Suprapubic skin (tissue), 4 donors: ENCODE data around the gene CEMIP2. TPM values are rescaled to one million over a fixed set of nuclear protein-coding genes. Genes with fewer than 3 reads are reported as not detected.

ENCODE experiments used
- DNase-seq, 2 donors: peaks; one replicate each; pipeline ENCODE4 v3.0.0-alpha.2; 2019; ENCODE audit warnings: low spot score in 2 of 2
- H3K27ac ChIP-seq: fragments of 200-600 bp; sonication (generic); one replicate; pipeline ENCODE4 v1.5.1; 2019
- H3K27me3 ChIP-seq: fragments of 200-600 bp; sonication (generic); one replicate; pipeline ENCODE4 v1.5.1; 2019
- H3K36me3 ChIP-seq: fragments of 200-600 bp; sonication (generic); one replicate; pipeline ENCODE4 v1.5.1; 2019
- H3K4me1 ChIP-seq: fragments of 200-600 bp; sonication (generic); one replicate; pipeline ENCODE4 v1.5.1; 2019
- H3K4me3 ChIP-seq: fragments of 200-600 bp; sonication (generic); one replicate; pipeline ENCODE4 v1.5.1; 2019; ENCODE audit warnings: mild to moderate bottlenecking
- H3K9me3 ChIP-seq: fragments of 200-600 bp; sonication (generic); one replicate; pipeline ENCODE4 v1.5.1; 2019
- CTCF ChIP-seq, 2 donors: fragments of 200-600 bp in 1 of 2; fragments of 450-650 bp in 1 of 2; sonication (generic) in 1 of 2; IDR thresholded peaks; one replicate each; pipeline ENCODE4 v1.5.1; 2016 to 2019; ENCODE audit warnings: antibody characterized with exemption in 2 of 2, mild to moderate bottlenecking in 1 of 2, moderate library complexity in 1 of 2
- EP300 ChIP-seq: sonication (generic); formaldehyde crosslinking; IDR thresholded peaks from one replicate; pipeline ENCODE4 v1.6.1; 2017; ENCODE audit warnings: antibody characterized with exemption
- POLR2A ChIP-seq, 2 donors: fragments of 450-650 bp; IDR thresholded peaks; one replicate each; pipeline ENCODE4 v1.6.1; 2017; ENCODE audit warnings: antibody characterized with exemption in 2 of 2, mild to moderate bottlenecking in 2 of 2, moderate library complexity in 2 of 2
- POLR2AphosphoS5 ChIP-seq, 3 donors: sonication (generic); formaldehyde crosslinking; IDR thresholded peaks; one replicate each; pipeline ENCODE4 v1.6.1; 2017; ENCODE audit warnings: antibody characterized with exemption in 3 of 3
- WGBS: methylation state at CpG from one replicate; pipeline ENCODE4 v1.1.5; 2018; 5-methylcytosine and 5-hydroxymethylcytosine counted together
- total RNA-seq, 4 donors: library from RNA; depleted of rRNA; stranded (reverse); fragments of >200 nt; gene quantifications; one replicate each; pipeline ENCODE4 v1.1.0, GENCODE V29; 2016

CEMIP2 gene
- total RNA-seq, 4 donors from 2014 or later, result 48.9 to 76.2 (median 66.1) TPM

- no peak for DNase-seq
- Histone ChIP-seq H3K27ac (no peak overlapping the region), H3K36me3 (peaks cover 19% of the 10 kb centered on the region), H3K4me1 (peaks cover 14% of the 10 kb centered on the region), H3K9me3 (no peaks in the 10 kb centered on the region), H3K4me3 (no peak overlapping the region), H3K27me3 (no peaks in the 10 kb centered on the region)
- WGBS, result 50% methylated on average over 1 of the region's 1 CpG
- no peak for TF ChIP-seq POLR2AphosphoS5 (IDR thresholded peaks at IDR 0.05)
These were observed 20.0 kb downstream of the CEMIP2 start for GRCh38 chr9:71748280-71748743.

GRCh38 chr9:71747576-71747975, 20.7 kb downstream of the CEMIP2 start:
- no peak for TF ChIP-seq EP300
- no peak for TF ChIP-seq POLR2AphosphoS5 (IDR thresholded peaks at IDR 0.05)
- TF ChIP-seq CTCF (IDR thresholded peaks at IDR 0.05), result no peak
- TF ChIP-seq POLR2A (IDR thresholded peaks at IDR 0.05), result no peak
- H3K4me3 ChIP-seq, result no peak overlapping the region
- DNase-seq, result no peak
- H3K27me3 ChIP-seq, result no peaks in the 10 kb centered on the region
- H3K27ac ChIP-seq, result no peak overlapping the region
- H3K36me3 ChIP-seq, result peaks cover 19% of the 10 kb centered on the region
- peaks cover 21% of the 10 kb centered on the region for H3K4me1 ChIP-seq
- H3K9me3 ChIP-seq, result no peaks in the 10 kb centered on the region

GRCh38 chr9:71746758-71747125, 21.6 kb downstream of the CEMIP2 start:
- H3K4me1 ChIP-seq, result peaks cover 29% of the 10 kb centered on the region
- no peaks in the 10 kb centered on the region for H3K9me3 ChIP-seq

GRCh38 chr9:71746023-71746757, 22.1 kb downstream of the CEMIP2 start:
- peaks cover 30% of the 10 kb centered on the region for H3K4me1 ChIP-seq
- DNase-seq, result no peak
- WGBS, result 92% methylated on average over 6 of the region's 6 CpGs
- no peaks in the 10 kb centered on the region for H3K9me3 ChIP-seq
- H3K27me3 ChIP-seq, result no peaks in the 10 kb centered on the region
- peaks cover 19% of the 10 kb centered on the region for H3K36me3 ChIP-seq
- TF ChIP-seq POLR2A (IDR thresholded peaks at IDR 0.05) (no peak), POLR2AphosphoS5 (IDR thresholded peaks at IDR 0.05) (no peak), CTCF (IDR thresholded peaks at IDR 0.05) (no peak), EP300 (no peak)
- H3K27ac ChIP-seq, result no peak overlapping the region
- H3K4me3 ChIP-seq, result no peak overlapping the region

More at GRCh38 chr9:71746758-71747125, 21.6 kb downstream of the CEMIP2 start:
- Histone ChIP-seq H3K27me3 (no peaks in the 10 kb centered on the region), H3K4me3 (no peak overlapping the region), H3K36me3 (peaks cover 19% of the 10 kb centered on the region), H3K27ac (no peak overlapping the region)
- 93% methylated on average over 1 of the region's 1 CpG for WGBS
- no peak for TF ChIP-seq CTCF (IDR thresholded peaks at IDR 0.05)
- no peak for TF ChIP-seq POLR2AphosphoS5 (IDR thresholded peaks at IDR 0.05)
- TF ChIP-seq POLR2A (IDR thresholded peaks at IDR 0.05), result no peak
- no peak for TF ChIP-seq EP300
- DNase-seq, result no peak

- no peak for DNase-seq
- Histone ChIP-seq H3K9me3 (no peaks in the 10 kb centered on the region), H3K27me3 (no peaks in the 10 kb centered on the region), H3K36me3 (peaks cover 19% of the 10 kb centered on the region), H3K4me3 (no peak overlapping the region), H3K4me1 (peaks cover 33% of the 10 kb centered on the region), H3K27ac (no peak overlapping the region)
- WGBS, result 92% methylated on average over 16 of the region's 16 CpGs
- TF ChIP-seq POLR2AphosphoS5 (IDR thresholded peaks at IDR 0.05) (no peak), POLR2A (IDR thresholded peaks at IDR 0.05) (no peak), EP300 (no peak), CTCF (IDR thresholded peaks at IDR 0.05) (no peak)
These were observed 23.4 kb downstream of the CEMIP2 start for GRCh38 chr9:71744754-71745521.
